GM21423 (cell line): ENCODE data around the gene HNRNPU.

Experiments
- ATAC-seq: cut with Tn5 transposase; IDR thresholded peaks from one replicate; pipeline ENCODE4 v1.9.1; 2021; ENCODE audit warnings: mild to moderate bottlenecking, moderate library complexity; ENCODE audit not compliant: unreplicated experiment

The HNRNPU gene

GRCh38 chr1:244863491-244864252 is 671 bp downstream of the HNRNPU start:
- peak; percentile 4 for ATAC-seq

- ATAC-seq = peak; percentile 60
Measured at GRCh38 chr1:244862699-244863490, 1.4 kb downstream of the HNRNPU start.

GRCh38 chr1:244862354-244862698 is 2.0 kb downstream of the HNRNPU start:
- ATAC-seq = no peak

GRCh38 chr1:244861683-244862082 is 2.7 kb downstream of the HNRNPU start:
- no peak for ATAC-seq

DNA sequence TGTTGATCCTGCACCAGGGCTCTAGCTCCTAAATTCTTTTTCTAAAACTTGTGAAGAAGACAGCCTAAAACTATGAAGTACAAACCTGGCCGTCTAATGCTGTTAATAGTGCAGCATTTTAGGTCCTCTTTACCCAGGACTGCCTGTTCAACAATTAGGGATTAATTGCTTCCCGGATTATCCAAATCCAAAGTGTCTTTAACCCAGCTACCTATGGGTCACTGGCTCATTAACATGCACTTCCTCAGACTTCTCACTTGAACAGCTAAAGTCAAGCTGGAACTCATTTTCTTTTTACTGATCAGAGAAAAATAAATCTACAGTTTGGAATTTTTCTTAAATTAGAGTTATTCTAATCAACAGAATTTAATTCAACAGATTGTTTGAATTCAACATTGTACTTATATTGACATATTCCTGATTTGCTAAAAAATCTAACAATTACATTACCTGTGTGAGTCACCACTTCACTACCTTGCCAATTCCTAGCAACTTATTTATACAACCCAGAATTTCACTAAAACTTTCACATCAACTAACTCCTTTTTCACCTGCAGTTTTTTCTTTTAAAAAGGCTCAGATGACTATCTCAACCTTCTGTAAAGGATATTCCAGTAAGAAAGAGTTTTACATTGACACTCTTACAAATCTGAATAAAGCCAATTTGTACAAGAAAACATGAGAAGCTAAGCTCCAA is 3.3 kb downstream of the HNRNPU start:
- ATAC-seq = no peak

DNA sequence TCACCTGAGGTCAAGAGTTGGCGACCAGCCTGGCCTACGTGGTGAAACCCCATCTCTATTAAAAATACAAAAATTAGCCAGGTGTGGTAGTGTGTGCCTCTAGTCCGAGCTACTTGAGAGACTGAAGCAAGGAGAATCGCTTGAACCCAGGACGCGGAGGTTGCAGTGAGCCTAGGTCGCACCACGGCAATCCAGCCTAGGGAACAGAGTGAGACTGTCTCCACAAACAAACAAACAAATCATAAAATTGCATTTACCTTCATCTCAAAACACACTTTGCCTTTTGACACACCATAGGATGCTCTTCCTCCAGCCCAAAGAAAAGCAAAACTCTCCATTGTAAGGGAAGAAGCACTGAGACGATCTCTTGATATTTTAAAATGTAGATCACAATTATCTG is 4.3 kb downstream of the HNRNPU start:
- ATAC-seq = no peak

GRCh38 chr1:244858357-244858756 is 6.0 kb downstream of the HNRNPU start:
- ATAC-seq = no peak

DNA sequence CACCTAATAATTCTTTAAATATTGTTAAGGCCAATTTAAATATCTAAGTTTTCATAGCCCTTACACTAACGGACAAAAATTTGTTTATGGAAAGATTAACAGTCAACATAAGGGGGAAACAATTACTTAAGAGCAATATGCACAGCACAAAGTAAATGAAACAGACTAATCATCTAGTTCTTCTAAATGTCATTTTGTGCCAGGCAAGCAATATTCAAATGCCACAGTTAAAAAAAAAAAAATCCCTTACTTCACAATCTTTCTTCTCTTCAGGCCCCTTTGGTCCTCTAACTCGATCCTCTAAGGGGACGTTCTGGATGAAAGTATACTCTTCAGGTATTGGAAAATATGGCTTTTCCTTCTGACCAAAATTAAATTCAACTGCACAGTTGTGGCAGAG is 6.6 kb downstream of the HNRNPU start:
- ATAC-seq = no peak

DNA sequence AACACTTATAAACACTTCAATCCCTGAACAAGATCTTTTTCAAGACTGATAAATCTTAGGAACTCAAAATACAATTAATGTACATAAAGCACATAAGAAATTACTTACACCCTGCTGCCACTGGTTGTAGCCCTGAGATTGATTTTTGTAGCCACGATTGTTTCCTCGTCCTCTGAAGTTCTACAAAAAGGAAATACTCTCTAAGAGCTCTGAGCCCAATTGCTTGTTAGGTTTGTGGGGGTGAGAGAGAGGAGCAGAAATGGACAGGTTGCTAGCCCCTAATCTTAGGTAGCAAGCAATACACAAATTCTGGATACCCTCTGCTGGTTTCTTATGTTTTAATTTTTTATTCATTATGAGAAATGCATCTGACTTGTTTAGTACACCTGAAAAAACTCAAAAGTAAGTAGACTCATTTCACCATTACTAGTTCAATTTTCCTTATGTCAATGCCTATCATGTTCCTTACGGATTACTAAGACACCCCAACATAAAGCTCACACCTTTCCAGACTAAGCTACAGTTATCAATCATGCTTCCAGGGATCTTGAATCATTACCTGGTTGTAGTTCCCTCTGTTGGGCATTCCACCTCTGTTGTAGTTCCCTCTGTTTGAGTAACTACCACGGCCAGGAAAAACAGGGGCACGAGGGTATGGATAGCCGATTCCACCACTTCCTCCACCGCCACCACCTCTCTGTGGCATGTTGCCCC is 9.3 kb downstream of the HNRNPU start:
- no peak for ATAC-seq

DNA sequence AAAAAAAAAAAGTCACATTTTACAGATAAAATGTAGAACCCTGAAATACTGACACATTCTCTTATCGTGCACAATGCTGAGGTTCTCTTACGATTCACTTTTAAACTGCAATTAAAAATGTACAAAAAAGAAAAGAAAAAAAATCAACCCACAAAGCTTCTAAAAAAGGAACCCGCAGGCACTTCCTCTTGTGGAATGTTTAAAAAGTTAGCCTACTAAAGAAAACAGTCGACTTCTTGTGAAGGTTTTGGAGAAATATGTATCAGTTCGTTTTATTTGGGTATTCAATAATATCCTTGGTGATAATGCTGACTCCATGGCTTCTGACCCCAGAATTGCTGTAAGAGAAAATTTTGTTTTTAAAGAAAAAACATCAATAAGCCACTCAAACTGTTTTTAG is 10.2 kb downstream of the HNRNPU start:
- no peak for ATAC-seq

DNA sequence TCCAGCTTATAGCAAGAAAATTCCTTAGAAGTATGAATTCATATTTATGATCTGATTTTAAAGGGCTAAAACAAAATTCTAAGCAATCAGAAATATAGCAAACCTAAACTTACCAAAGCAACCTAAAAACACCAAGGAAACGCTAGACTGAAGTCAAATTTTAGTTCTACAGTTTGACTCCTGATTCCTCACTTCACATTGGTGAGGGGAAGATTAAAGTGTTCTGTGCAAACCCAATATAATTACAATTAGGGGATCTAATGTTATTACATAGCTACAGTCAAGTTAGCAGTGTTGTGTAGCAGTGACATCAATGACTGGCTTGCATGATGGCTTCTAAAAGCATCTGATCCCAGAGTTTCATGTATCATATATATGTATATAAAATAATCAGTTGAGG is 11.6 kb downstream of the HNRNPU start:
- no peak for ATAC-seq

DNA sequence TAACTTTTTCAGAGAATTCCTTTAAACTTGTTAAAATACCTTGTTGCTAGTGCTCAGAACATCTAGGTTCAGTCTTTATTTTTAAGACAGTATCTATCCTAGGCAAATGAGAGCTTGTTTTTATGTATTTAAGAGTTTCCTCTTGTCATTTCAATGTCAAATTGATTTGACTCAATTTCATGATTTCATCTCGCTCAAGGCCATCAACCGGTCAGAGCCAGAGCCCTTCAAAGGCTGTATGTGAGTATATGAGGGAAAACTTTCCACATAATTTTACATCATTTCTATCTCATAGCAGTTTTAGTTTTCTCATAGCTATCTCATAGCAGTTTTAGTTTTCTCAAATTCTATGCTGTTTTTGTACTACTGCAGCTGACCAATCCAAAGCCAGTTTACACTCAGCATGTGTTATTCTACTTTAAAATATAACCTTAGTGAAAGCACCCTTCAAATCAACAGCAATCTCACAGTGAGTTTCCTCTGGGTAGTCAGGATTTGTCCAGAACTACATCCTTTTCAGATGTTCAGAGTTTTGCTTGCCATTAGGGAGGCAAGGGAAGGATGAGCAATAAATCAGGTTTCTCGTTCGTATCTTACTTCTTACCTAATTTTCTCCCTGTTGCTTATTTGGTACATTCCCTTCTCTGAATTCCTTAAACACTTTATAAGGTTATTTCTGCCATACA is 12.7 kb downstream of the HNRNPU start:
- no peak for ATAC-seq

DNA sequence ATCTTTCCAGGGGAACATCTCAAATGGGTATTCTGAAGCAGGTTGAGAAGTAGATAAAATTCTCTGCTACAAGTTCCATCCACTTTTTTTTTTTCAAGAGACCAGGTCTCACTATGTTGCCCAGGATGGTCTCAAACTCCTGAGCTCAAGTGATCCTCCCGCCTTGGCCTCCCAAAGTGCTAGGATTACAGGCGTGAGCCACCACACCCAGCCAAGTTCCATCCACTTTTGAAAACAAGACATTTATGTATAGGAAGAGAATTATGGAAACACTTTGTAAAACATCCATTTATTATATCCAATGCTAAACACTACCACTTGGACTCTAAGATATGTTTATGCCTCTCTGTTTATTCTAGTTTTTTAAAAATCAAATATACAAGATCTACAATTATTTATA is 13.4 kb downstream of the HNRNPU start:
- ATAC-seq = no peak

DNA sequence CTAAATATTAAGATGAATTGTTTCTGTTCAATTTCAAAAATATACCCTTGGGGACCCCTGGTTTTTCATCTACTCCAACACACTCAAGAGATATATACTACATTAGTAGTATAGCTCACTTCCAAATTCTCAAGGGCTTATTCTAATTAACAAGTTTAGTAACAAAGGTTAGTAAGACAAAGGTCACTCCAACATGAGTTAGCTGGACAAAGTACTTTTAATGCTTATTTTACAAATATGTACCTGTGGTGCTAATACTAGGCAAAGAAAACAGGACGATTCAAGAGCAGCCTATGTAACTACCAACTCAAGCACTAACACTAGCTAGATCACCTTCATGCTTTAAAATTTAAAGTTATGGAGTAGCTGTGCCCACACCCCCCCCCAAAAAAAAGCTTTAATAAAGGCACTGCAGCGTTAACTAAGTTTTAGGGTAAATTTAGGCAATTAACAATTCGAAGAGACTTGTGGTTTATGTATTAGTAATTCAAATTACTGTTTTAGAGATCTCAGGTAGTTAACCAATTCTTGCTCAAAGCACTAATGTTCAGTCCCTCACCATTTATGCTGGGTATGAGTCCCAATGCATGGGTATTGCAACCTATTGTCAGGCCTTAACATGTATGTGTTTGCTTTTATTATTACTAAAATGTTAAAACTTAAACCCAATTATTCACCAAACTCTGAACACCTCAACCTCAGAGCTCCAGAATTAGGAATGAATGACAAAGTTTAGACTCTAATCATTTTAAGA is 14.1 kb downstream of the HNRNPU start:
- ATAC-seq = no peak

- no peak for ATAC-seq
Measured at GRCh38 chr1:244849189-244849866, 15.0 kb downstream of the HNRNPU start.

DNA sequence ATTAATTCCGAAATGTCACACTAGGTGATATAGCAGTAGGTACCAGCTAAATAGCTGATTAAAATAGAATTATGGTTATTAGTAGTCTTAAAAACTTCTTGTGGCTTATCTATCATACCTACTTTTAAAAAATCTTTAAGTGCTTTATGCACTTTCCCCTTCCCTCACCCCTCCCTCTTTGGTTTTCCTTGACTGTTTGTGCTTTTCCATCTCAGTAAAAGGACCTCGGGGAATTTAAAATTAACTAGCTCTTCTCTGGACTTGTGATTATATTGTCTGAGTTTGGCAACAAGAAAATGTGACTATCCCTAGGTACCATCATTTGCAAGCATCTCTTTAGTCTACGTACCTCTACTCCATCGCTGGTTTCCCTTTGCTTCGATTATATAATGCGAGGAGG is 17.7 kb downstream of the HNRNPU start:
- ATAC-seq = no peak

GRCh38 chr1:244844155-244845121 is 19.9 kb downstream of the HNRNPU start:
- no peak for ATAC-seq
